ENCODE data around the gene CARHSP1. TPM values are rescaled to one million over a fixed set of nuclear protein-coding genes. Genes with fewer than 3 reads are reported as not detected.

CARHSP1 gene
- polyA plus RNA-seq, 3 donors, result 32.0 to 60.3 (median 52.0) TPM

GRCh38 chr16:8880839-8881510 is 12.2 kb upstream of the CARHSP1 start:
- H3K4me3 ChIP-seq (replicated peaks in 1 of 3; ENCODE audit: low read depth in 2 of 3, low read length in 3 of 3), result no peak overlapping the region
- H3K9me3 ChIP-seq (replicated peaks in 1 of 2; ENCODE audit: control insufficient read depth in 1 of 2, insufficient read depth in 1 of 2, low read length in 2 of 2), result no peaks in the 10 kb centered on the region
- no peaks in the 10 kb centered on the region for H3K79me2 ChIP-seq (ENCODE audit: insufficient read depth, low read length)
- Mint-ChIP-seq H3K4me3 (no peak overlapping the region), H3K27me3 (ENCODE audit: low read depth in 3 of 3) (peaks cover 9 to 16% (median 14%) of the 10 kb centered on the region in 3 donors), H3K27ac (peak overlapping the region in 1 of 7 donors; percentile 64), H3K36me3 (no peaks in the 10 kb centered on the region), H3K9me3 (no peaks in the 10 kb centered on the region), H3K4me1 (peaks cover 9% of the 10 kb centered on the region)
- no peak overlapping the region for H3K4me2 ChIP-seq (replicated peaks; ENCODE audit: extremely low read depth, low read length, poor library complexity, severe bottlenecking)
- intact Hi-C loops (cut with micrococcal nuclease), result loop anchor here (2.0 to 10.0 kb wide), 2 partner anchors 220 to 246 kb away; no protein-coding TSS in a partner anchor
- 94% methylated on average over 5 of the region's 8 CpGs for WGBS (ENCODE audit: insufficient coverage)
- peaks cover 7% of the 10 kb centered on the region for H4K20me1 ChIP-seq (ENCODE audit: insufficient read depth, low read length)
- no peak for DNase-seq
- TF ChIP-seq CTCF (IDR thresholded peaks at IDR 0.05), result no peak
- H3K27ac ChIP-seq (ENCODE audit: low read depth in 1 of 2, low read length in 2 of 2), result no peak overlapping the region
- H2AFZ ChIP-seq (ENCODE audit: insufficient read depth, low read depth, low read length, poor library complexity, severe bottlenecking), result no peak overlapping the region
- no peak overlapping the region for H3K9ac ChIP-seq (ENCODE audit: insufficient read depth, low read length, poor library complexity, severe bottlenecking)
- no peaks in the 10 kb centered on the region for H3K4me1 ChIP-seq (ENCODE audit: control insufficient read depth in 1 of 2, insufficient read depth in 2 of 2, low read length in 2 of 2)
- H3K36me3 ChIP-seq (replicated peaks in 1 of 2; ENCODE audit: control insufficient read depth in 1 of 2, insufficient read depth in 2 of 2, low read length in 2 of 2), result no peaks in the 10 kb centered on the region
- H3K27me3 ChIP-seq (ENCODE audit: control insufficient read depth in 2 of 2, insufficient read depth in 2 of 2, low read length in 2 of 2), result peaks cover 0 to 5% of the 10 kb centered on the region in 2 donors

GRCh38 chr16:8878523-8878911 is 9.7 kb upstream of the CARHSP1 start:
- Histone ChIP-seq H4K20me1 (ENCODE audit: insufficient read depth, low read length) (no peaks in the 10 kb centered on the region), H3K27me3 (ENCODE audit: control insufficient read depth in 2 of 2, insufficient read depth in 2 of 2, low read length in 2 of 2) (no peaks in the 10 kb centered on the region), H3K9ac (ENCODE audit: insufficient read depth, low read length, poor library complexity, severe bottlenecking) (no peak overlapping the region), H3K36me3 (replicated peaks in 1 of 2; ENCODE audit: control insufficient read depth in 1 of 2, insufficient read depth in 2 of 2, low read length in 2 of 2) (no peaks in the 10 kb centered on the region), H3K27ac (ENCODE audit: low read depth in 1 of 2, low read length in 2 of 2) (no peak overlapping the region), H3K9me3 (replicated peaks in 1 of 2; ENCODE audit: control insufficient read depth in 1 of 2, insufficient read depth in 1 of 2, low read length in 2 of 2) (no peaks in the 10 kb centered on the region), H2AFZ (ENCODE audit: insufficient read depth, low read depth, low read length, poor library complexity, severe bottlenecking) (no peak overlapping the region), H3K79me2 (ENCODE audit: insufficient read depth, low read length) (no peaks in the 10 kb centered on the region), H3K4me2 (replicated peaks; ENCODE audit: extremely low read depth, low read length, poor library complexity, severe bottlenecking) (no peak overlapping the region), H3K4me1 (ENCODE audit: control insufficient read depth in 1 of 2, insufficient read depth in 2 of 2, low read length in 2 of 2) (no peaks in the 10 kb centered on the region), H3K4me3 (replicated peaks in 1 of 3; ENCODE audit: low read depth in 2 of 3, low read length in 3 of 3) (no peak overlapping the region)
- H3K27me3 Mint-ChIP-seq (ENCODE audit: low read depth in 3 of 3), result peaks cover 1 to 11% (median 6%) of the 10 kb centered on the region in 3 donors
- no peak for DNase-seq
- peaks cover 5% of the 10 kb centered on the region for H3K4me1 Mint-ChIP-seq
- TF ChIP-seq CTCF (IDR thresholded peaks at IDR 0.05), result no peak
- no peak overlapping the region for H3K27ac Mint-ChIP-seq
- 60% methylated on average over 3 of the region's 6 CpGs for WGBS (ENCODE audit: insufficient coverage)
- H3K4me3 Mint-ChIP-seq, result no peak overlapping the region
- no peaks in the 10 kb centered on the region for H3K9me3 Mint-ChIP-seq
- intact Hi-C loops (cut with micrococcal nuclease), result loop anchor here in 1 of 2 donors (2.0 kb wide), 1 partner anchor 312 kb away; no protein-coding TSS in a partner anchor
- no peaks in the 10 kb centered on the region for H3K36me3 Mint-ChIP-seq
